Measurements from ENCODE around the gene CEP128.
"Not testable (repeated sequence)": the region's sequence is repeated elsewhere in the genome, so short reads cannot be mapped to it uniquely, and the experiment has no call there.

CEP128 gene

GRCh38 chr14:80956102-80956501 is 14.6 kb upstream of the CEP128 start:
- no peak for DNase-seq (ENCODE audit: extremely low spot score)
- ChIA-PET POLR2A (interaction anchor here (0.8 to 1.3 kb wide), 3 partner anchors 14 to 214 kb away, joined by 3 to 4 read pairs (median 3); partner anchors contain the start of gene CEP128), CTCF (interaction anchor here (1.2 to 2.2 kb wide), 3 partner anchors 18 to 43 kb away, joined by 3 to 14 read pairs (median 4); no protein-coding TSS in a partner anchor)
- TF ChIP-seq FOXK2 (IDR thresholded peaks at IDR 0.05) (no peak), BHLHE40 (IDR thresholded peaks at IDR 0.05; ENCODE audit: borderline replicate concordance) (no peak), LEF1 (IDR thresholded peaks at IDR 0.05; ENCODE audit: borderline replicate concordance) (no peak), ZNF384 (IDR thresholded peaks at IDR 0.05) (no peak), ELF4 (IDR thresholded peaks at IDR 0.05) (no peak), ARNT (IDR thresholded peaks at IDR 0.05) (no peak), TARDBP (IDR thresholded peaks at IDR 0.05) (no peak), NFRKB (IDR thresholded peaks at IDR 0.05) (no peak), SUZ12 (IDR thresholded peaks at IDR 0.05) (no peak), FOXA1 (IDR thresholded peaks at IDR 0.05) (no peak), FOXM1 (IDR thresholded peaks at IDR 0.05; ENCODE audit: borderline replicate concordance) (no peak), CTBP1 (IDR thresholded peaks at IDR 0.05; ENCODE audit: borderline replicate concordance) (no peak), SP1 (IDR thresholded peaks at IDR 0.05) (no peak), L3MBTL2 (conservative IDR thresholded peaks at IDR 0.05) (no peak), HDGF (IDR thresholded peaks at IDR 0.05; ENCODE audit: borderline replicate concordance) (no peak), PKNOX1 (IDR thresholded peaks at IDR 0.05) (no peak)

GRCh38 chr14:80955416-80955941 is 13.9 kb upstream of the CEP128 start, which contains the start of gene TSHR:
Gene TSHR (plus strand): TSS chr14:80955621. CDS start chr14:80955681, 60 bp downstream.
- peak; percentile 8 for DNase-seq (ENCODE audit: extremely low spot score)
- CTCF ChIA-PET: interaction anchor here (0.6 to 2.2 kb wide), 4 partner anchors 18 to 509 kb away, joined by 3 to 14 read pairs (median 4); no protein-coding TSS in a partner anchor
- POLR2A ChIA-PET: interaction anchor here (1.0 to 1.3 kb wide), 2 partner anchors 32 to 215 kb away, joined by 3 to 4 read pairs; no protein-coding TSS in a partner anchor
- no peak for TF ChIP-seq NFRKB (IDR thresholded peaks at IDR 0.05)
- no peak for TF ChIP-seq SP1 (IDR thresholded peaks at IDR 0.05)
- no peak for TF ChIP-seq CTBP1 (IDR thresholded peaks at IDR 0.05; ENCODE audit: borderline replicate concordance)
- no peak for TF ChIP-seq TARDBP (IDR thresholded peaks at IDR 0.05)
- no peak for TF ChIP-seq FOXK2 (IDR thresholded peaks at IDR 0.05)
- TF ChIP-seq PKNOX1 (IDR thresholded peaks at IDR 0.05): no peak
- TF ChIP-seq ELF4 (IDR thresholded peaks at IDR 0.05): no peak
- TF ChIP-seq L3MBTL2 (conservative IDR thresholded peaks at IDR 0.05): no peak
- no peak for TF ChIP-seq ZNF384 (IDR thresholded peaks at IDR 0.05)

GRCh38 chr14:80954687-80955299 is 13.3 kb upstream of the CEP128 start:
- peak; percentile 83 for DNase-seq (ENCODE audit: extremely low spot score)
- CTCF ChIA-PET: interaction anchor here (0.6 to 2.2 kb wide), 4 partner anchors 19 to 510 kb away, joined by 3 to 14 read pairs (median 4); no protein-coding TSS in a partner anchor
- POLR2A ChIA-PET: interaction anchor here (1.3 kb wide), 1 partner anchor 33 kb away, joined by 3 read pairs; no protein-coding TSS in a partner anchor
- TF ChIP-seq L3MBTL2 (conservative IDR thresholded peaks at IDR 0.05) (peak; percentile 67), ELF4 (IDR thresholded peaks at IDR 0.05) (no peak)

- DNase-seq (ENCODE audit: extremely low spot score); POLR2A ChIA-PET: not testable (repeated sequence)
- CTCF ChIA-PET: interaction anchor here (1.1 kb wide), 1 partner anchor 34 kb away, joined by 5 read pairs; no protein-coding TSS in a partner anchor
Observed at GRCh38 chr14:80953211-80953610, 11.7 kb upstream of the CEP128 start.

- ChIA-PET POLR2A (no interaction called here), CTCF (no interaction called here)
- DNase-seq (ENCODE audit: extremely low spot score): no peak
- no peak for TF ChIP-seq CTBP1 (IDR thresholded peaks at IDR 0.05; ENCODE audit: borderline replicate concordance)
- TF ChIP-seq NFRKB (IDR thresholded peaks at IDR 0.05): no peak
- no peak for TF ChIP-seq PKNOX1 (IDR thresholded peaks at IDR 0.05)
- no peak for TF ChIP-seq SUZ12 (IDR thresholded peaks at IDR 0.05)
- no peak for TF ChIP-seq FOXA1 (IDR thresholded peaks at IDR 0.05)
- no peak for TF ChIP-seq ARNT (IDR thresholded peaks at IDR 0.05)
- no peak for TF ChIP-seq FOXK2 (IDR thresholded peaks at IDR 0.05)
- no peak for TF ChIP-seq BHLHE40 (IDR thresholded peaks at IDR 0.05; ENCODE audit: borderline replicate concordance)
- no peak for TF ChIP-seq HDGF (IDR thresholded peaks at IDR 0.05; ENCODE audit: borderline replicate concordance)
- TF ChIP-seq SP1 (IDR thresholded peaks at IDR 0.05): no peak
- no peak for TF ChIP-seq ZNF384 (IDR thresholded peaks at IDR 0.05)
- no peak for TF ChIP-seq ELF4 (IDR thresholded peaks at IDR 0.05)
Observed at GRCh38 chr14:80951491-80951890, 10.0 kb upstream of the CEP128 start.

GRCh38 chr14:80948291-80948690 is 6.8 kb upstream of the CEP128 start:
- TF ChIP-seq ZNF384 (IDR thresholded peaks at IDR 0.05) (no peak), FOXA1 (IDR thresholded peaks at IDR 0.05) (no peak), L3MBTL2 (conservative IDR thresholded peaks at IDR 0.05) (no peak), HDGF (IDR thresholded peaks at IDR 0.05; ENCODE audit: borderline replicate concordance) (no peak), BHLHE40 (IDR thresholded peaks at IDR 0.05; ENCODE audit: borderline replicate concordance) (no peak), NFRKB (IDR thresholded peaks at IDR 0.05) (no peak), PKNOX1 (IDR thresholded peaks at IDR 0.05) (no peak), LEF1 (IDR thresholded peaks at IDR 0.05; ENCODE audit: borderline replicate concordance) (no peak), FOXM1 (IDR thresholded peaks at IDR 0.05; ENCODE audit: borderline replicate concordance) (no peak)
- ChIA-PET CTCF (no interaction called here), POLR2A (no interaction called here)
- DNase-seq (ENCODE audit: extremely low spot score): no peak

Measured in HEK293T (cell line).